Cardiac fibroblast (primary cell): Measurements from ENCODE around the gene SPRING1.

Experiments
- DNase-seq, 2 donors: peaks; one replicate each; pipeline versions ENCODE4 v3.0.0 to v3.0.0-alpha.2; 2010; ENCODE audit warnings: low read depth in 2 of 2
- H3K4me3 ChIP-seq, 2 donors: replicated peaks in 1 of 2; 1 replicate in 1 of 2; 2 replicates in 1 of 2; pipeline ENCODE4 v1.5.1; 2011; ENCODE audit warnings: low read depth in 2 of 2, low read length in 2 of 2, mild to moderate bottlenecking in 2 of 2, moderate library complexity in 1 of 2
- CTCF ChIP-seq: IDR thresholded peaks from one replicate; pipeline ENCODE4 v1.5.1; 2011; ENCODE audit warnings: low read depth, mild to moderate bottlenecking, low read length, inconsistent platforms

The SPRING1 gene

DNA sequence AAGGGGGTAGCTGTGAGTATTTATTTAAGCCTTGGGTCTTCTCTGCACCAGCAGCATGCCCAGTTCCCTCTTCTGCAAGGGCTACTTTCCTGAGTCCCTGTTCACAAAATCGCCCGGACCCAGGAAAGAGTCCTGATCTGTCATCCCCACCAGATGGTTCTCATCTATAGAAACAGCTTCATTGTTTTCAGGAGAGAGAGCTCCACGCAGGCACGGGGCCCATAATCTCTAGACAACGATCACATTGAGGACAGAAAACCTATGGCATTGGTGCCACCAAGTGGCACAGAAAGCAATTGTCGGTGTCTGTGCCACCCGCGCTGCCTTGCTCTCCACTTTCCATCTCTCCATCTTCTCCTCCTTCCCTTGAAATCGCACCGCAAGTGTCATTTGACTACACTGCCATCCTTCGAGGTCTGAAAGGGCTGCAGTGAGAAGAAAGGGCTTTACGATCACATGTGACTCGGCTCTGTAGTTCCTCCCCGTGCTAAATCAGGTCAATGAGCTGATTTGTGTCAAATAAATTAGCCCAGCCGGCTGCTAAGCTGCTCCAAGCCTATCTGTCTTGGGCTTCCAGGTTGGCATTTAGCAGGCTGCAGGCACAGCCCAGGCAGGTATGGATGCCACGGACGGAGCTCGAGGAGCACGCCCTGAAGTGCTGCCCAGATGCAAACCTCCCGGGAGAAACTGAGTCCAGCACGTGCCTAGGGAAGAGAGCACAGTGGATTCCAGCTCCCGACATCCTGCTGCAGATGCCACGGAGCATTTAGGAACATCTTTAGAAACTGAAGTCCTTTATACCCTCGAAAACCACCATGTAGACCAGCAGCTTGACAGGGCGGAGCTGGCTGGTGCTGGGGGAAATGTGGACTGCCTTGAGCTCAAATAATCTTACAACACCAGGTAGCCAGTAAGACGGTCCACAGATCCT lies 28.8 kb downstream of the SPRING1 start:
- peak; percentile 63 to 64 for DNase-seq
- H3K4me3 ChIP-seq, result no peak overlapping the region
- TF ChIP-seq CTCF, result peak; percentile 46

DNA sequence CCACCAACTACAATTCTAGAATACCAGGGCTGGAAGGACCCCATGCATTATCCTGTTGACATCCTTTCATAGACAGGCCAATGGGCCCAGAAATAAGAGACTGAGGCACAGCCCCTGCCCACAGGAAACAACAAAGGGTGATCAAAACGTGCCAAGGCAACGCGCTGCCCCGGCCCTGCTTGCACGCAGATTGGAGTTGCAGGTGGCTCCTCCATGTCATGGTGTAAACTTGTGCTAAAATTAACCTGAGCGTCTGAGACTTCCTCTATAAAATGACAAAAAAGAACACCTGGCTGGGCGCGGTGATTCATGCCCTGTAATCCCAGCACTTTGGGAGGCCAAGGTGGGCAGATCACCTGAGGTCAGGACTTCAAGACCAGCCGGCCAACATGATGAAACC lies 30.1 kb downstream of the SPRING1 start:
- no peak overlapping the region for H3K4me3 ChIP-seq
- no peak for TF ChIP-seq CTCF
- DNase-seq, result no peak

DNA sequence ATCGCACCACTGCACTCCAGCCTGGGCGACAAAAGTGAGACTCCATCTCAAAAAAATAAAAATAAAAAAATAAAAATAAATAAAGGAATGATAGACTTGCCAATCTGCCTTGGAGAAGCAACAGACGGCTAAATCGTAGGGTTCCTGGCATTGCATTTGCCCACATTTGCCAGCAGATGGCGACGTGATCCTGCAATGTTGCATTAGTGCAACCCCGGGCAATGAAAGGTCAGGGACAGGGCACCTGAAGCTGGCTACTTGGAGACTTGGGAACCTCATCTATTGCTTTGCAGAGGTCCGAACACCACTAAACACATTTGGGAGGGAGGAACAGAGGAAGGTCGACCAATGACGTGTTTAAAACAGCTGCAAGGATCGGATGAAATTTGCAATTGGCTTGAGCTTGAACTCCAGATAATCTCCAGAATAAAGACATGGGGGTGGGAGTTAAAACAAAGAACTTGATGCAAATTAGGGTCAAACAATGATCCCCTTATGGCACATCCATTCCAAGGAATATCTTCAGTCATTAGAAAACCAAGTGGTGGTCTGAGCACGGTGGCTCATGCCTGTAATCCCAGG lies 34.6 kb downstream of the SPRING1 start:
- peak; percentile 90 for TF ChIP-seq CTCF
- peak; percentile 70 to 72 for DNase-seq
- H3K4me3 ChIP-seq, result no peak overlapping the region

DNA sequence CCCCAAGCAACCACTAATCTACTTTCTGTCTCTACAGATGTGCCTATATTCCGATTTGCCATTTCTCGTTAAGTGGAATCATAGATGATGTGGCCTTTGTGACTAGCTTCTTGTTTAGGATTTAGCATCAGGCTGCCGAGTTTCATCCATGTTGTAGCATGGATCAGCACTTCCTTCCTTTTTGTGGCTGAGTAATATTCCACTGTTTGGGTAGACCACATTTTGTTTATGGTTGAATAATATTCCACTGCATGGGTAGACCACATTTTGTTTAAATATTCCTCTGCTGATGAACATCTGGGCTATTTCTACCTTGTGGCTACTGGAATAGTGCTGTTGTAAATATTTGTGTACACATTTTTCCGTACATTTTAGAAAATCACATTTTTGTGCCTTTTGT lies 36.4 kb downstream of the SPRING1 start:
- no peak for TF ChIP-seq CTCF
- no peak for DNase-seq

DNA sequence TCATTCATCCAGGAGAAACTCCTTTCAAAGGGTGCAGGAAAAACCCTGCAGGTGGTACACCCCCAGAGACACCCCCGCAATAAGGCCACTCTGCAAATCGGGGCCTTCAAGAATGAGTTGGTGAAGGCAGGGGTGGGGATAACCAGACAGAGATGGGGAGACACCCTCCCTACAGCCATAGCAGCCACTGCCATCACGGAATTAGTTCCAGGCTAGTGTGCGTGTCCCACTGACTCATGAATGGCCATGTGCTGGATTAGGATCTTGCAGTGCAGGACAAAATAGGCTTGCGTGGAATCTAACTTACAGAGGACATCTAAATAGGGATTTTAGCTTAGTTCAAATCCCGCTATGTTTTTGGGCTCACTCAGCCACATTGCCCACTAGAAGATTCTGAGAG lies 37.8 kb downstream of the SPRING1 start:
- no peak overlapping the region for H3K4me3 ChIP-seq
- no peak for DNase-seq
- no peak for TF ChIP-seq CTCF

More for the DNA sequence above, 36.4 kb downstream of the SPRING1 start:
- H3K4me3 ChIP-seq, result no peak overlapping the region

DNA sequence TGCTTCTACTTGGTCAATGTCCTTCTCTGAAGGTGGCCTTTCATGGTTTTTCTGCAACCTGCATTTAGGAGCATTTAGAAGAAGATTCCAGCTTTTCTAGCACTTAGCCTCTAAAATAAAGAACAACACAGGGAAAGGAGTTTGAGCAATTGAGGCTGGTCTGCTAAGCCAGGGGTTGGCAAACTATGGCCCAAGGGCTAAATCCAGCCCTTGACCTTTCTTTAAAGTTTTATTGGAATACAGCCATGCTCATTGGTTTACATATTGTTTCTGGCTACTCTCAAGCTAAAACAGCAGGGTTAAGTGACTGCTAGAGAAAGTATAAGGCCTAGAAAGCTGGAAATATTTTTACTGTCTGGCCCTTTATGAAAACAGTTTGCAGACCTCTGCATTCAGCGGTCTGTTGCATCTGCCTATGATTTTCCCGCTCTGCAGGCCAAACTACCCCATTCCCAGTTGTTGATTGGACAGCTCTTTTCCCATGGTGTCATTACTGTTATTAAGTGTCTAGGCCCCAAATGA lies 39.3 kb downstream of the SPRING1 start:
- no peak for TF ChIP-seq CTCF
- no peak overlapping the region for H3K4me3 ChIP-seq
- DNase-seq, result no peak
